Activated T-cell treated with anti-CD3 and anti-CD28 coated beads, Interleukin-2, amount 50 U/mL, for 1 hour (primary cell): ENCODE results near the gene SERGEF.
A peak's percentile ranks its signal among the peaks of the same experiment; 100 is the strongest.

Source experiments
- DNase-seq: peaks from one replicate; pipeline ENCODE4 v3.0.0-alpha.2; 2020

The SERGEF gene

GRCh38 chr11:17744151-17744940, 268.5 kb downstream of the SERGEF start:
- DNase-seq = peak; percentile 2

DNA sequence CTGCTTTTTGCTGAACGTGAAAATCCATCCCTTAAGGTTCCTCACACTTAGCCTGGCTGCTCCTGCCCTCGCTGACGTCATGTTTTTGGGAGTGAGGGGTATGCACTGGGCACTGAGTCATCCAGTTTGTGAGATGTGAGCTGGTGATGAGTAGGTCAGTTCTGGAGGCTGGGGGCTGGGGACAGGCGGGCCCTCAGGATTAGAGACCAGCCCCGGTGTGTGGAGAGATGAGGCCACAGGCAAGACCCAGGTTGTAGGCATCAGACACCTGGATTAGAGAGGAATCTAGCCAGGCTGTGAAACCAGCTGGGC, 269.1 kb downstream of the SERGEF start:
- no peak for DNase-seq

DNA sequence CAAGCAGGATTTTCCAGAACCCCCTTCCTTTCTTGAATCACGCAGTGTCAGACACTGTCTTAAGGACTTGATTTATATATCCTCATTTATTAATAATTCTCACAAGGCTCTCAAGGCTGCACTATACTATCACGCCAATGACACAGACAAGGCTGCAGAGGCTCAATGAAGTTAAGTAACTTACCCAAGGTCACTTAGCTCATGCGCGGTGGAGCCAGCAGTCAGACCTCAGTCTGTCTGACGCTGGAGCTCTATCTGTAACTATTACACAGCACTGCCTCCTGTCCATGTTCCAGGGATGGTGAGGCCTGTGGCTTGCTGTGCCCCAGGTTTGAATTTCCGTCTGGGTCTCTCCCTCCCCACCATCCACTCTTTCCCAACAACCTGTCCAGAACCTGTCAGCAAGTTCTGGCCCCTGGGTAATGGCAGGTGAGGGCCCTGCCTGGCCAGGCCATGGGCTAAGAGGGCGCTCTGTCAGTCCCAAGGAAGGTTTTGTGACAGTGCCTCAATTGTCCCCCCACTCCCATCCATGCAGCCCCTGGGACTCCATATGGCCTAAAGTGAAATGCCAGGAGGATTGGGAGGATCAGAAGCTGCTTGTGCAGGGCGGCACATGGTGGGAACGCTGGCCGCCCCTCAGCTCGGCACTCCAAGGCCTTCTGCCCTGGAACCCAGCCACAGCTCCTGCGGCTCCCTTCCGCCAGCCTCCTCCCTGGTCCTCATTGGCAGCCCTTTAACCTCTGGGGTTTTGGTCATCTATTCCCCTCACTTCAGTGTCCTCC, 269.6 kb downstream of the SERGEF start:
- DNase-seq = peak; percentile 5

DNA sequence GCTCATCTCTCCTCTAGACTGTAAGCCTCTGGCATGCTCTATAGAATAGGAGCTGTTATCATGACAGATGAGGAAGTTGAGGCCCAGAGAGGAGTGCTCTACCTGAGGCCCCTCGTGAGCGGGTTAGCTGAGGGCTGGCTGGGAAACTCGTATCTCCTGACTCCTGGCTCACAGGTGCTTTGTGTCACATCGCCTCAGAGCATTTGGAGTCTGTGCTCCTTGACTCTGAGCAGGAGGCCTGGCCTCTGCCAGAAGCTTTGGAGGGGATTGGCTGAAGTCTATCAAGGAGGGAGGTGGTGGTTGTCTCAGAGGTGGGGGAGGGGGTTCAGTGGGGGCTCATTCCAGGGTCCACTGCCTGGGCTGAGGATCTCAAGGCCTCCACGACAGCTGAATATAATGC, 270.8 kb downstream of the SERGEF start:
- no peak for DNase-seq

DNA sequence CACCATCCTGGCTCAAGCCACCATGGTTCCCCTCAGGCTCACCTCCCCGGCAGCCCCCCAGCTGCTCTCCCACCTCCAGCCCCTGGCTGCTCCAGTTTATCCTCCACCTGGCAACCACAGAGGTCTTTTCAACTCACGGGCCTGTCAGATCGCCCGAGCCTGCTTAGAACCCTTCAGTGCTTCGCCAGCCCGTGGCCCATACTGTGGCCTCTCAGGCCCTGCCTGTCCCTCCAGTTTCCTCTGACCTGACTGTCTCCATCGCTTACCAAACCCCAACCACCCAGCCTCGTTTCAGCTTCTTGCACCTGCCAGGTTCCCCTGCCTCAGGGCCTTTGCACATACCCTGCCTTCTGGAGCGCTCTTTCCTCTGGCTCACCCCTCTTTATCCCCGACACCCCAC, 271.4 kb downstream of the SERGEF start:
- no peak for DNase-seq

DNA sequence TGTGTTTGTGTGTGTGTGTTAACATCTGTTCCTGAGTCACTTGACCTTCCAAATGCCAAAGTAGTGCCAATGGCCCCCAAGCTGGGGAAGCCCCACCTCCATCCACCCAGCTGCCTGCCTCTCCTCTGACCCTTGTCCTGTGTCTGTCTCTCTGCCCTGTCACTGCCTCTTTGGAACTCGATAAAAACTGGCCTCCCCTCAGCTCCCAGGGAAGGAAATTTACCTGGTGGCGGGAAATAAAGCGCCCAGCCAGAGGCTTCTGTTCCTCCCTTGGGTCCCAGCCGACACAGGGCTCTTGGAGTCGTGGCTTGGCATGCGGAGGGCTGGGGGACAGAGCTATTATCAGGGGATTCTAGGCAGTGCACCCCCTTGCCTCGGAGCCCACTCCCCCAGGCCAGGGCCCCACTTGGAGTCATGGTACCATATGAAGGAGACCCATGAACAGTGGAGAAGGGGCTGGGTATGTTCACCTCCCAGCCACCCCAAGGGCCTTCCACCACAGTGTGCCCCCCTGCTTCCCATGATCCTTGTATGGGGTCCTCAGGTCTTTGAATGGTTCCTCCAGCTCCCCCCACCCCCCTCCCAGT, 272.1 kb downstream of the SERGEF start:
- DNase-seq = no peak

DNA sequence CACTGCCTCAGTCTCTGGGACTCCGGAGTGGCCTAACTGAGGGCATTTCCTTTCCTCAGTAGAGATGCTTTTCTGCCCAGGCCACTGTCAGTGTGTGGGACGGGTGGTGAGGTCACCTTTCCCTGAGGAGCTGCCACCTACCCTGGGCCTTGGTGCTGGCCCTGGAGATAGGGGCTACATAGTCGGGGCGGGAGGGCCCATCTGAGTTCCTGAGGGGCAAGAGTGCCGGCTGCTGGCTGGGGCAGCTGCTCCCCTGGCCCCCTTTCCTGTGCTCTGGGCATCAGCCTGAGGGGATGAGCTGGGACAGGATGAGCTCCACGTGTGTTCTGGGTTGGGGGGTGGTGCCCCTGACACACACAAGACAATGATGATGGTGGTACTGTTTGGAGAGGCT, 272.9 kb downstream of the SERGEF start:
- DNase-seq = no peak

DNA sequence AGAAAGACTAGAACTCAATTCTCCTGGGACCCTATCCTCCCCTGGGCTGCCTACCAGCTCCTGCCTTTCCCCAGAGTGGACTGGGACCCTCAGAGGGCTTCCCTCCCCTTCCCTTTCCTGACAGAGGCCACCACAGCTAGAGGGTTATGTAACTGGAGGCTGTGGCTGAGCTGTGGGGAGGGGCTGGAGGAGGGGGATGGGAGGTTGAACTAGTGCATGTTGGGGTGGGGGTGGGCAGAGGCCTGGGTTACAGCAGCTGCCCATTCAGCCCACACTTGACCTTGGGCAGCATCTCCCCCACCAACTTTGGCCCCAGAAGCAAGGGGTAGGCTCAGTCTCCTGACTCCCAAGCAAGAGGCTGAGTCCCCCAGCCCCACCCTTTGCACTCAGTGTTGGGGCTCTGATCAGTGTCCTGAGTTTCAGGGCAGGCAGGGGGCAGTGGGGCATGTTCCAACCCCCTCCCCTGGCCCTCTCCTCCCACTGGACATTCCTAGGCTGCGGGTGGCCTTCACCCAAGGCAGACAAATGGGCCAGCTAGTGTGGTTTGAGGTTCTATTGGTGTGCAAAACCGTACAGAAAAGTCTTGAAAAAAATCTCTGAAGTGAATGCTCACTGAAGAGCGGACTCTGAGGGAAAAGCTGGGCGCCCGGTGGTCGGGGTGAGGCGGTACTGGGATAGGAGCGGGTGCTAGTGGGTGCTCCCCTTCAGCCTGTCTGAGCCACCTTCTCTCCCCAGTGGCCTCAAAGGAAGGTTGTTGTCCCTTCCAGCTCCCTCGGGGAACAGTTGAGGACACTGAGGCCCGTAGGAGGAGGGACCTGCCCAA, 274.5 kb downstream of the SERGEF start:
- DNase-seq = no peak
